Psoas muscle (tissue), 8 donors: Measurements from ENCODE around the gene LRRTM2. TPM values are rescaled to one million over a fixed set of nuclear protein-coding genes. Genes with fewer than 3 reads are reported as not detected.

Source experiments
- ATAC-seq, 4 donors: fragments of 200-7000 bp; cut with Tn5 transposase; one replicate each; pipeline ENCODE4 v1.9.1; 2020; ENCODE audit warnings: moderate library complexity in 3 of 4, mild to moderate bottlenecking in 2 of 4
- DNase-seq, 2 donors: peaks; one replicate each; pipeline ENCODE4 v3.0.0-alpha.2; 2020
- H3K27ac ChIP-seq: fragments of 200-600 bp; one replicate; pipeline ENCODE4 v1.8.0; 2022
- H3K27me3 ChIP-seq, 3 donors: fragments of 200-600 bp in 1 of 3; one replicate each; pipeline versions ENCODE4 v1.6.1 to v1.8.0; 2013 to 2022; ENCODE audit warnings: low read length in 2 of 3, mild to moderate bottlenecking in 2 of 3, moderate library complexity in 1 of 3; ENCODE audit not compliant: insufficient read depth in 3 of 3
- H3K36me3 ChIP-seq, 2 donors: fragments of 200-600 bp in 1 of 2; one replicate each; pipeline versions ENCODE4 v1.6.1 to v1.8.0; 2013 to 2022; ENCODE audit warnings: low read depth in 1 of 2, mild to moderate bottlenecking in 1 of 2, moderate library complexity in 1 of 2; ENCODE audit not compliant: insufficient read depth in 1 of 2
- H3K4me1 ChIP-seq: fragments of 200-600 bp; one replicate; pipeline ENCODE4 v1.8.0; 2022
- H3K4me3 ChIP-seq: fragments of 200-600 bp; one replicate; pipeline ENCODE4 v1.8.0; 2022; ENCODE audit warnings: mild to moderate bottlenecking
- H3K9me3 ChIP-seq: fragments of 200-600 bp; one replicate; pipeline ENCODE4 v1.8.0; 2022
- WGBS, 3 donors: extraction: QIAGEN DNeasy Blood & Tissue Kit; methylation state at CpG; one replicate each; pipeline versions ENCODE4 v1.1.6 to v1.1.7; 2013; 5-methylcytosine and 5-hydroxymethylcytosine counted together
- intact Hi-C, 2 donors: fragments of 100-400 bp; cut with DNase I; formaldehyde crosslinking; loops; one replicate each; pipeline versions ENCODE4 v1.11.0 to v1.14.2; 2022
- polyA plus RNA-seq, 3 donors: library from polyadenylated mRNA; stranded (reverse); fragments of 200-250 nt; gene quantifications; one replicate each; pipeline ENCODE4 v1.2.3, GENCODE V29; 2013
- total RNA-seq, 4 donors: library from RNA; stranded (reverse); fragmentation: NEBNext Ultra II Directional in 2 of 4; extraction: Animal tissue kit (Norgen Biotek cat#: 25700) in 2 of 4; gene quantifications; one replicate each; pipeline versions ENCODE4 v1.2.1 to v1.2.4, GENCODE V29; 2021 to 2023
- TF ChIP-seq, protein P1 (sequence below): fragments of 200-600 bp; IDR thresholded peaks from one replicate; pipeline ENCODE4 v1.8.0; 2022; ENCODE audit warnings: antibody characterized with exemption
- donor health status: healthy with polysubstance abuse.
- donor health status: DM: no; HTN: no; CAD: no; lungs with moderate emphysema.
- donor health status: Bipolar disorder and iron deficiency.
- donor health status: healthy.
- donor health status: DM: yes; HTN: yes; CAD: no.
- donor health status: DM: no; HTN: no; CAD: no.
- donor health status: DM: no; HTN: no; CAD: no.
- donor health status: DM: yes; HTN: yes; CAD: no.

Gene LRRTM2
- total and polyA plus RNA-seq, 7 donors, result 0.03 to 0.28 (median 0.20) TPM; not detected in 1

DNA sequence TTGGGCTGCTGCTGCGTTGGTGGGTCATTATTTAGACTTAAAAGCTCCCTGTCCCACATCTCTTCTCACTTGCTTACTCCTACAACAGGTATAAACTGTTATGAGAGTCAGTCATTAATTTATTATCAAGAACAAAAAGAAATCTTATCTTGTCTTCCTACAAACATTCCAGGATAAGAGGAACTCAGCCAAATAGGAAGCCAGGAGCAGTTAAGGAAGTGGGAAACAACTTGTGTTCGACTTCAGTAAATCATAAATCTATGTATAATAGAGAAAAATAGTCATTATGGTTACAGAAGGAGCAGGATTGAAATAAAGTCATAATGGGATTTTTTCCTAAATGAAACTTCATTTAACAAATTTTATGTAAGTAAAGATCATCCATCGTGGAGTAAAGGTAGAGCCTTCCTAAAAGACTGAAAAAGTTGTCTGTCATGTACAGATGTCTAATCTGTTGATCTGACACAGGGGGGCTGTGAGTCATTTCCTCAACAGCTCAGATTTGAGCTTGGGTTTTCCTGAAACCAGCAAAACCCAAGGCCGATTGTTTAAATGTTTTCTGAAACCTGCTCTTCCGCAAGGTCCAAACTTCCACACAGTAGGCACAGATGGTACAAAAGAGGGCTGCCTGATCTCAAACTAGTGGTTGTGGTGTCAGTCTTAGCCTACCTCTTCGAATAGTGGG, 25.3 kb upstream of the LRRTM2 start:
- Histone ChIP-seq H3K9me3 (no peaks in the 10 kb centered on the region), H3K4me3 (no peak overlapping the region), H3K27me3 (no peaks in the 10 kb centered on the region), H3K4me1 (peaks cover 13% of the 10 kb centered on the region), H3K36me3 (peaks cover 2 to 35% of the 10 kb centered on the region in 2 donors), H3K27ac (no peak overlapping the region)
- DNase-seq (no peak), ATAC-seq (no peak)
- intact Hi-C loops, result no loop called here
- TF ChIP-seq, protein P1, sequence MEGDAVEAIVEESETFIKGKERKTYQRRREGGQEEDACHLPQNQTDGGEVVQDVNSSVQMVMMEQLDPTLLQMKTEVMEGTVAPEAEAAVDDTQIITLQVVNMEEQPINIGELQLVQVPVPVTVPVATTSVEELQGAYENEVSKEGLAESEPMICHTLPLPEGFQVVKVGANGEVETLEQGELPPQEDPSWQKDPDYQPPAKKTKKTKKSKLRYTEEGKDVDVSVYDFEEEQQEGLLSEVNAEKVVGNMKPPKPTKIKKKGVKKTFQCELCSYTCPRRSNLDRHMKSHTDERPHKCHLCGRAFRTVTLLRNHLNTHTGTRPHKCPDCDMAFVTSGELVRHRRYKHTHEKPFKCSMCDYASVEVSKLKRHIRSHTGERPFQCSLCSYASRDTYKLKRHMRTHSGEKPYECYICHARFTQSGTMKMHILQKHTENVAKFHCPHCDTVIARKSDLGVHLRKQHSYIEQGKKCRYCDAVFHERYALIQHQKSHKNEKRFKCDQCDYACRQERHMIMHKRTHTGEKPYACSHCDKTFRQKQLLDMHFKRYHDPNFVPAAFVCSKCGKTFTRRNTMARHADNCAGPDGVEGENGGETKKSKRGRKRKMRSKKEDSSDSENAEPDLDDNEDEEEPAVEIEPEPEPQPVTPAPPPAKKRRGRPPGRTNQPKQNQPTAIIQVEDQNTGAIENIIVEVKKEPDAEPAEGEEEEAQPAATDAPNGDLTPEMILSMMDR, result no peak
- 67 to 77% (median 77%) methylated on average over 6 of the region's 6 CpGs for WGBS, 3 donors

DNA sequence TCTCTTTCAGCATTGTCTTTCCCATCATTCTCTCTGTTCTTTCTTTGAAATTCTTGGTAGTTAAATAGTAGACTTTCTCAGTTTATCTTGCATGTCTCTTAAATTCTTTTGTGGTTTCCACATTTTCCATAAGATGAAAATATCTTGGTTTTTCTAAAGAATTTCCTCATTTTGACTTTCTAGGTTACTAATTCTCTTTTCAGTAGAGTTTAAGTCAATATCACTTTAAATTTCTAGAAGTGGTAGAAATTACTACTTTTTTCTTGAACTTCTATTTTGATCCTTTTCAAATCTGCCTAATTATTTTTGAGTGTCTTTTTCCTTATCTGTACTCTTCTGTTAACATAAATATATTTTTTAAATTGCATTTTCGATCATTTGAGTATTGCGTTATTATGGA, 23.6 kb upstream of the LRRTM2 start:
- TF ChIP-seq, protein P1, result no peak
- Histone ChIP-seq H3K36me3 (peaks cover 2 to 19% of the 10 kb centered on the region in 2 donors), H3K4me1 (peaks cover 10% of the 10 kb centered on the region), H3K4me3 (no peak overlapping the region), H3K27me3 (no peaks in the 10 kb centered on the region), H3K27ac (no peak overlapping the region), H3K9me3 (no peaks in the 10 kb centered on the region)
- intact Hi-C loops, result no loop called here
- ATAC-seq, result no peak
- no peak for DNase-seq
- WGBS, 3 donors, result 92 to 98% (median 97%) methylated on average over 2 of the region's 2 CpGs

DNA sequence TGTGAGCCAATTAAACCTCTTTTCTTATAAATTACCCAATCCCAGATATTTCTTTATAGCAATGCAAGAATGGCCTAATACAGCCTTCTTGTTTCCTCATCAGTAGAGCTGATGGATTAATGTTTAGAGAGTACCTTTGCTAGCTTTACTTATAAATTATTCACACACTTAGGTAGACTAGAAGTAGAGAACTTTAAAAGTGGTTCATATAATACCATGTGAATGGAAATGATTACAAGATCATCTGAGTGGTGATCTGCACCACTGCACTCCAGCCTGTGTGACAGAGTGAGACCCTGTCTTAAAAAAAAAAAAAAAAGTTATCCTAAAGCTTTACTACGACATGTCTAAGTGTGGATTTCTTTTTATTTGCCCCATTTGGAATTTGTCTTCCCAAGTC, 23.2 kb upstream of the LRRTM2 start:
- Histone ChIP-seq H3K27ac (no peak overlapping the region), H3K36me3 (peaks cover 2 to 19% of the 10 kb centered on the region in 2 donors), H3K4me1 (peaks cover 6% of the 10 kb centered on the region), H3K9me3 (no peaks in the 10 kb centered on the region), H3K27me3 (no peaks in the 10 kb centered on the region), H3K4me3 (no peak overlapping the region)
- TF ChIP-seq, protein P1, result no peak
- DNase-seq (no peak), ATAC-seq (no peak)
- intact Hi-C loops, result no loop called here
- WGBS, 3 donors, result 88 to 100% (median 100%) methylated on average over 1 of the region's 1 CpG

DNA sequence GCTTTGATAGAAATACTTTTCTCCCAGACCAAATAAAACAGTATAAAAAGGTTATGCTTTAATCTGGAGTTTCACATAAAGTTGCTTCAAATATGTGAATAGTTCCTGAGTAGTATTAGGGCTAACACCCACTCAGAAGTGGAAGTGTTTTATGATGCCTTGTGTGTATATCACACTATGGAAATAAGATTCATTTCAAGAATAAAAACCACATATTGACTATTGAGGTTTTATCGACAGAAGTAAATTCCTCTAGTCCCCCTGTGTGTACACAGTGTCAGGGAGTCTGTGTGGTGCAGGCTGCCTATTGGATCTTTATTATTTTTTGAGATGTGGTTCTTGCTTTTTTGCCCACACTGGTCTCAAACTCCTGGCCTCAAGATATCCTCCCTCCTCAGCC, 20.8 kb upstream of the LRRTM2 start:
- H3K27me3 ChIP-seq, result no peaks in the 10 kb centered on the region
- H3K36me3 ChIP-seq, result peaks cover 2 to 17% of the 10 kb centered on the region in 2 donors
- H3K4me3 ChIP-seq, result no peak overlapping the region
- 89 to 95% (median 94%) methylated on average over 1 of the region's 1 CpG for WGBS, 3 donors
- DNase-seq (no peak), ATAC-seq (no peak)
- no peak overlapping the region for H3K27ac ChIP-seq
- intact Hi-C loops, result no loop called here
- no peaks in the 10 kb centered on the region for H3K9me3 ChIP-seq
- H3K4me1 ChIP-seq, result no peaks in the 10 kb centered on the region
- TF ChIP-seq, protein P1, result no peak

DNA sequence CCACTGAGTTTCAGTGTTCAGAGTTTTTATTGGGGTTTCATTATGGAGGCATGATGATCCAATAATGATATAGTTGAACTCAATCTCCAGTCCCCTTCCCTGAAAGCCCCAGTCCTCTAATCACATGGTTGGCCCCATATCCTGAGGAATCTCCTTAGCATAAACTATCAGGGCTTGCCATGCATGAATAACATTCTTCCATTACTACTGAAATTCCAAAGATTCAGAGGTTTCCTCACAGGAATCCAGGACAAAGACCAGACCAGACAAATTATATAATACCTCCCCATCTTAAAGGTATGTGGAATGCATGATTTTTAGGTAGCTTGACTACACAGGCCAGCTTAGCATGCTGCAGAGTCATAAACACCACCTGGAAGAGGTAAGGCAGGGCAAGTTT, 15.5 kb upstream of the LRRTM2 start:
- no peaks in the 10 kb centered on the region for H3K27me3 ChIP-seq
- DNase-seq, result no peak
- H3K4me3 ChIP-seq, result no peak overlapping the region
- intact Hi-C loops, result no loop called here
- TF ChIP-seq, protein P1, result no peak
- H3K4me1 ChIP-seq, result no peaks in the 10 kb centered on the region
- H3K9me3 ChIP-seq, result no peaks in the 10 kb centered on the region
- peaks cover 6 to 50% of the 10 kb centered on the region in 2 donors for H3K36me3 ChIP-seq
- no peak overlapping the region for H3K27ac ChIP-seq
- no peak for ATAC-seq
